Neural progenitor cell (in vitro differentiated cells): Measurements from ENCODE around the gene CNTN5. TPM values are rescaled to one million over a fixed set of nuclear protein-coding genes. Genes with fewer than 3 reads are reported as not detected.
A peak's percentile ranks its signal among the peaks of the same experiment; 100 is the strongest.

Source experiments
- DNase-seq: peaks from one replicate; pipeline ENCODE4 v3.0.0-alpha.2; 2016; ENCODE audit warnings: low spot score
- H2AFZ ChIP-seq: fragments of 200-600 bp; sonication (generic); replicated peaks from 2 replicates; pipeline ENCODE4 v1.6.1; 2016; ENCODE audit warnings: antibody characterized with exemption
- H3F3A ChIP-seq: fragments of 200-600 bp; sonication (generic); 2 replicates; pipeline ENCODE4 v1.6.1; 2016; ENCODE audit warnings: antibody characterized with exemption, low read depth
- H3K27ac ChIP-seq: fragments of 200-600 bp; sonication (generic); 2 replicates; pipeline ENCODE4 v1.5.1; 2016; ENCODE audit warnings: mild to moderate bottlenecking
- H3K27me3 ChIP-seq: fragments of 200-600 bp; sonication (generic); 2 replicates; pipeline ENCODE4 v1.6.1; 2016; ENCODE audit warnings: mild to moderate bottlenecking, moderate library complexity
- H3K36me3 ChIP-seq: fragments of 200-600 bp; sonication (generic); 2 replicates; pipeline ENCODE4 v1.5.1; 2016
- H3K4me1 ChIP-seq: fragments of 200-600 bp; sonication (generic); 2 replicates; pipeline ENCODE4 v1.6.1; 2016; ENCODE audit warnings: mixed run types
- H3K4me2 ChIP-seq: fragments of 200-600 bp; sonication (generic); 2 replicates; pipeline ENCODE4 v1.6.1; 2016
- H3K4me3 ChIP-seq: fragments of 200-600 bp; sonication (generic); 2 replicates; pipeline ENCODE4 v1.5.1; 2016
- H3K79me2 ChIP-seq: fragments of 200-600 bp; sonication (generic); 2 replicates; pipeline ENCODE4 v1.6.1; 2016; ENCODE audit warnings: low read depth
- H3K9ac ChIP-seq: fragments of 200-600 bp; sonication (generic); 2 replicates; pipeline ENCODE4 v1.6.1; 2016
- H3K9me3 ChIP-seq: fragments of 200-600 bp; sonication (generic); 2 replicates; pipeline ENCODE4 v1.5.1; 2016; ENCODE audit warnings: low read depth
- H4K20me1 ChIP-seq: fragments of 200-600 bp; sonication (generic); 2 replicates; pipeline ENCODE4 v1.6.1; 2016; ENCODE audit warnings: low read depth
- H3K27ac Mint-ChIP-seq: 3 replicates; pipeline ENCODE4 v1.8.0; 2021; ENCODE audit warnings: mixed read lengths
- H3K27me3 Mint-ChIP-seq: 2 replicates; pipeline ENCODE4 v1.8.0; 2022; ENCODE audit warnings: low read depth, mild to moderate bottlenecking, inconsistent platforms, moderate library complexity, mixed read lengths; ENCODE audit not compliant: insufficient read depth
- H3K36me3 Mint-ChIP-seq: 3 replicates; pipeline ENCODE4 v1.8.0; 2021; ENCODE audit warnings: mixed read lengths
- H3K4me1 Mint-ChIP-seq: 3 replicates; pipeline ENCODE4 v1.8.0; 2021; ENCODE audit warnings: mixed read lengths
- H3K4me3 Mint-ChIP-seq: 3 replicates; pipeline ENCODE4 v1.8.0; 2021; ENCODE audit warnings: mild to moderate bottlenecking, moderate library complexity, mixed read lengths
- H3K9me3 Mint-ChIP-seq: 3 replicates; pipeline ENCODE4 v1.8.0; 2020; ENCODE audit warnings: mixed read lengths
- EZH2 ChIP-seq: fragments of 200-600 bp; sonication (generic); IDR thresholded peaks from 2 replicates; pipeline ENCODE4 v1.6.1; 2017; ENCODE audit warnings: antibody characterized with exemption, mild to moderate bottlenecking, moderate library complexity
- EZH2phosphoT487 ChIP-seq: fragments of 200-600 bp; sonication (generic); IDR thresholded peaks from 2 replicates; pipeline ENCODE4 v1.6.1; 2017; ENCODE audit warnings: antibody characterized with exemption
- total RNA-seq: library from RNA; depleted of rRNA; stranded (reverse); fragments of >200 nt; gene quantifications from 2 replicates; pipeline ENCODE4 v1.2.3, GENCODE V29; 2015; ENCODE audit warnings: low replicate concordance
- TF ChIP-seq, protein P1 (sequence below): fragments of 200-600 bp; sonication (generic); IDR thresholded peaks from 2 replicates; pipeline ENCODE4 v1.5.1; 2017; ENCODE audit warnings: antibody characterized with exemption, mild to moderate bottlenecking

The CNTN5 gene
- total RNA-seq, 1 donor from 2014 or later = 0.19 TPM

DNA sequence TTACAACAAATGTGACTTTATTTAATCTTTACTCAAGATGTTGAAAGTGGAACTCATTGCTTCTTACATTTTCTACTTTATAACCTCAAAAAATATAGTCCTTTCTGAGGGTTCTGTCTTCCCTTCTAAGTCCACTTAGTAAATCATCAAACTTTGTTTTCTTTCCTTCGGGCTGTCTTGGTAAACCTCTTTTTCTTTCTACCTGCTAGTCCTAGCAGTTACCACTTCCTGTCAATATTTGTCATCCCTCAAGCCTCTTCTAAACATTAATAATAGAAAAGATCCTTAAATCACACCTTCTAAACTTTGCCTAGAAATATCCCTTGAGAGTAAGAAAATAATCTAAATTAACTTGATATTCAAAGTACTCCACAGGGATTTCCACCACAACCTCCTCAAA lies 580.4 kb downstream of the CNTN5 start:
- TF ChIP-seq, protein P1, sequence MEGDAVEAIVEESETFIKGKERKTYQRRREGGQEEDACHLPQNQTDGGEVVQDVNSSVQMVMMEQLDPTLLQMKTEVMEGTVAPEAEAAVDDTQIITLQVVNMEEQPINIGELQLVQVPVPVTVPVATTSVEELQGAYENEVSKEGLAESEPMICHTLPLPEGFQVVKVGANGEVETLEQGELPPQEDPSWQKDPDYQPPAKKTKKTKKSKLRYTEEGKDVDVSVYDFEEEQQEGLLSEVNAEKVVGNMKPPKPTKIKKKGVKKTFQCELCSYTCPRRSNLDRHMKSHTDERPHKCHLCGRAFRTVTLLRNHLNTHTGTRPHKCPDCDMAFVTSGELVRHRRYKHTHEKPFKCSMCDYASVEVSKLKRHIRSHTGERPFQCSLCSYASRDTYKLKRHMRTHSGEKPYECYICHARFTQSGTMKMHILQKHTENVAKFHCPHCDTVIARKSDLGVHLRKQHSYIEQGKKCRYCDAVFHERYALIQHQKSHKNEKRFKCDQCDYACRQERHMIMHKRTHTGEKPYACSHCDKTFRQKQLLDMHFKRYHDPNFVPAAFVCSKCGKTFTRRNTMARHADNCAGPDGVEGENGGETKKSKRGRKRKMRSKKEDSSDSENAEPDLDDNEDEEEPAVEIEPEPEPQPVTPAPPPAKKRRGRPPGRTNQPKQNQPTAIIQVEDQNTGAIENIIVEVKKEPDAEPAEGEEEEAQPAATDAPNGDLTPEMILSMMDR = no peak
- no peak for TF ChIP-seq EZH2phosphoT487
- no peak for TF ChIP-seq EZH2
- no peak for DNase-seq
- Histone ChIP-seq H2AFZ (no peak overlapping the region), H3F3A (no peaks in the 10 kb centered on the region), H4K20me1 (no peaks in the 10 kb centered on the region), H3K9me3 (no peaks in the 10 kb centered on the region), H3K4me2 (no peak overlapping the region), H3K4me1 (no peaks in the 10 kb centered on the region), H3K4me3 (no peak overlapping the region), H3K36me3 (no peaks in the 10 kb centered on the region), H3K27me3 (no peaks in the 10 kb centered on the region), H3K79me2 (no peaks in the 10 kb centered on the region), H3K27ac (no peak overlapping the region), H3K9ac (no peak overlapping the region)
- Mint-ChIP-seq H3K9me3 (no peaks in the 10 kb centered on the region), H3K27ac (no peak overlapping the region), H3K4me1 (no peaks in the 10 kb centered on the region), H3K4me3 (no peak overlapping the region), H3K36me3 (no peaks in the 10 kb centered on the region), H3K27me3 (no peaks in the 10 kb centered on the region)

DNA sequence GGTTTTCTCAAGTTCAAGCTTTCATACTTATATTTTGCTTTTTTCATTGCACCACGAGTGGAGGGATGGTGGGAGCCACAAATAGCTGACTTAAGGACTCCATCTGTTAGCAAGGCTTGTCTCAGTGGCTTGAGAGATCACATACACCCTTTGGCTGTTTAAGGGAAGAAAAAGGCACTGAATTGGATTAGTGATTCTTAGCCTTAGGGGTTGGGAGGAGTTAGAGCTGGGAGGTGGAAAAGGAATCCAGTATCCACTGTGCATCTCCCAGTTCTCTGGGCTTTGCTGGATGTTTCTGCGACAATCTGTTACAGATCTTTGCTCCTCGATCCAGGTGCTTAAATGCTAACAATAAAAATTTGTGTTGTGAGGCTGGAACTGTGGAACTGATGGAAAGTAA lies 593.6 kb downstream of the CNTN5 start:
- H3K9ac ChIP-seq = no peak overlapping the region
- Mint-ChIP-seq H3K27me3 (peaks cover 2% of the 10 kb centered on the region), H3K36me3 (no peaks in the 10 kb centered on the region), H3K27ac (no peak overlapping the region), H3K4me1 (no peaks in the 10 kb centered on the region), H3K4me3 (no peak overlapping the region), H3K9me3 (no peaks in the 10 kb centered on the region)
- no peaks in the 10 kb centered on the region for H3K27me3 ChIP-seq
- peaks cover 7% of the 10 kb centered on the region for H3K4me1 ChIP-seq
- H4K20me1 ChIP-seq = no peaks in the 10 kb centered on the region
- no peak overlapping the region for H3K4me3 ChIP-seq
- H3K79me2 ChIP-seq = no peaks in the 10 kb centered on the region
- H3F3A ChIP-seq = no peaks in the 10 kb centered on the region
- TF ChIP-seq EZH2phosphoT487 (no peak), EZH2 (no peak)
- TF ChIP-seq, protein P1 = no peak
- H3K9me3 ChIP-seq = no peaks in the 10 kb centered on the region
- DNase-seq = peak; percentile 65
- H3K27ac ChIP-seq = no peak overlapping the region
- no peak overlapping the region for H2AFZ ChIP-seq
- H3K36me3 ChIP-seq = no peaks in the 10 kb centered on the region
- no peak overlapping the region for H3K4me2 ChIP-seq

DNA sequence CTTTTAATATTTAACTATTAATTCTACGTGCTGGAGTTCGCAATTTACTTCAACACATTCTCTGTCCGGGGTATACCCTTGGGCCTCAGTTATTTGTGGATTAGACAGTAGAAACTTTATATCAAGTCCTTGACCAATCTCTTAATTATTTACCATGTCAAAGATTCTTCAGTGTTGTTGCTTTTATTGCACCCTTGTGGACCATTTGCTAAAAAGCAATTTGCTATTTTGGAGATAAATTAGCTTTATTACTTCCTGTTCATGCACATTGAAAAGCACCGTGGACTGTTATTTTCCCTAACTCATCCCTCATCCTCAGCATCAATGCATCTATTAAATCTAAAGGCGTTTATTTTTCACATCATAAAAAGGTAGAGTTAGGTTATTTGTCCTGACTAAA lies 609.9 kb downstream of the CNTN5 start:
- no peaks in the 10 kb centered on the region for H4K20me1 ChIP-seq
- no peak for DNase-seq
- H3K27ac ChIP-seq = no peak overlapping the region
- H3K4me3 ChIP-seq = no peak overlapping the region
- H3K4me1 ChIP-seq = no peaks in the 10 kb centered on the region
- H2AFZ ChIP-seq = peak overlapping the region; percentile 28
- H3K4me3 Mint-ChIP-seq = no peak overlapping the region
- H3K79me2 ChIP-seq = no peaks in the 10 kb centered on the region
- H3K36me3 ChIP-seq = no peaks in the 10 kb centered on the region
- H3F3A ChIP-seq = no peaks in the 10 kb centered on the region
- H3K9ac ChIP-seq = no peak overlapping the region
- no peak overlapping the region for H3K4me2 ChIP-seq
- no peaks in the 10 kb centered on the region for H3K9me3 Mint-ChIP-seq
- no peaks in the 10 kb centered on the region for H3K36me3 Mint-ChIP-seq
- H3K27me3 ChIP-seq = no peaks in the 10 kb centered on the region
- H3K4me1 Mint-ChIP-seq = no peaks in the 10 kb centered on the region
- H3K27me3 Mint-ChIP-seq = no peaks in the 10 kb centered on the region
- no peak overlapping the region for H3K27ac Mint-ChIP-seq
- TF ChIP-seq EZH2 = no peak
- no peak for TF ChIP-seq EZH2phosphoT487
- TF ChIP-seq, protein P1 = no peak
- H3K9me3 ChIP-seq = no peaks in the 10 kb centered on the region
